K562 (cell line): ENCODE data around the gene SLC4A1. TPM values are rescaled to one million over a fixed set of nuclear protein-coding genes. Genes with fewer than 3 reads are reported as not detected.

Experiments used
- BRCA1 ChIP-seq, 2 experiments: fragments of 450-650 bp in 1 of 2; sonication (generic) in 1 of 2; formaldehyde crosslinking in 1 of 2; IDR thresholded peaks; 2 replicates each; pipeline versions ENCODE4 v1.5.0 to v1.6.1; 2017 to 2020; ENCODE audit warnings: mild to moderate bottlenecking in 1 of 2, missing genetic modification reagents in 1 of 2
- HDAC1 ChIP-seq, 2 experiments: fragments of 450-650 bp; IDR thresholded peaks; 2 replicates each; pipeline ENCODE4 v1.6.1; 2016 to 2017; ENCODE audit warnings: inconsistent platforms in 1 of 2, mild to moderate bottlenecking in 1 of 2, moderate library complexity in 1 of 2
- KAT8 ChIP-seq: fragments of 450-650 bp; IDR thresholded peaks from 2 replicates; pipeline ENCODE4 v1.6.1; 2016; ENCODE audit warnings: low read depth, mild to moderate bottlenecking
- KDM5B ChIP-seq: fragments of 200-600 bp; sonication (generic); IDR thresholded peaks from 2 replicates; pipeline ENCODE4 v1.6.1; 2012; ENCODE audit warnings: low read depth, mild to moderate bottlenecking, moderate library complexity, low read length, control low read depth, inconsistent platforms; ENCODE audit not compliant: insufficient replicate concordance
- POLR3A ChIP-seq: IDR thresholded peaks from 2 replicates; pipeline ENCODE4 v1.6.1; 2011; ENCODE audit warnings: borderline replicate concordance, mild to moderate bottlenecking, moderate library complexity; ENCODE audit not compliant: insufficient read length, insufficient read depth; ENCODE audit errors: extremely low read depth
- SIX5 ChIP-seq, 2 experiments: IDR thresholded peaks; 2 replicates each; pipeline ENCODE4 v1.6.1; 2011; ENCODE audit warnings: low read length in 2 of 2, borderline replicate concordance in 1 of 2, low read depth in 1 of 2, mild to moderate bottlenecking in 1 of 2, moderate library complexity in 1 of 2; ENCODE audit not compliant: insufficient read depth in 1 of 2
- SMC3 ChIP-seq: conservative IDR thresholded peaks from 2 replicates; pipeline ENCODE4 v1.6.1; 2011; ENCODE audit warnings: low read depth, low read length, improper control_type of control experiment; ENCODE audit not compliant: insufficient read depth
- XRCC3 ChIP-seq: fragments of 450-650 bp; IDR thresholded peaks from 2 replicates; pipeline ENCODE4 v1.6.1; 2017; ENCODE audit warnings: mild to moderate bottlenecking, moderate library complexity
- ZFP1 ChIP-seq: fragments of 450-650 bp; formaldehyde crosslinking; IDR thresholded peaks from 2 replicates; pipeline ENCODE4 v1.4.0; 2020; ENCODE audit warnings: mild to moderate bottlenecking, mixed read lengths
- ZFP30 ChIP-seq: fragments of 250-450 bp; sonication (Bioruptor Pico); IDR thresholded peaks from 2 replicates; pipeline ENCODE4 v1.8.0; 2022; ENCODE audit warnings: moderate library complexity, mild to moderate bottlenecking, inconsistent platforms, borderline replicate concordance
- ZNF436 ChIP-seq: fragments of 250-450, 450-650 bp; sonication (Bioruptor Pico); formaldehyde crosslinking; IDR thresholded peaks from 2 replicates; pipeline ENCODE4 v1.7.0; 2020; ENCODE audit warnings: mild to moderate bottlenecking
- polyA plus RNA-seq, 8 experiments: library from polyadenylated mRNA; depleted of rRNA in 4 of 8; stranded (reverse) in 5 of 8; unstranded in 3 of 8; fragments of >200 nt; fragmentation: Nextera tagmentation in 2 of 8; fragmentation: Illumina TruSeq in 1 of 8; extraction: Ambion mirVana in 2 of 8; extraction: Trizol in 1 of 8; gene quantifications; 2 replicates each; pipeline versions ENCODE4 v1.2.1 to v1.2.3, GENCODE V29; 2011 to 2014; ENCODE audit warnings: inconsistent platforms in 1 of 8, missing spikeins in 1 of 8
- total RNA-seq, 7 experiments: library from RNA; depleted of rRNA in 6 of 7; stranded (reverse); fragments of >200 nt in 6 of 7; fragmentation: Illumina TruSeq in 2 of 7; extraction: Trizol in 2 of 7; gene quantifications; 2 replicates each; pipeline versions ENCODE4 v1.2.1 to v1.2.3, GENCODE V29; 2011 to 2021; ENCODE audit warnings: low replicate concordance in 1 of 7
- TF ChIP-seq, protein P1 (sequence below), 2 experiments: fragments of 450-650 bp in 1 of 2; sonication (generic) in 1 of 2; formaldehyde crosslinking in 1 of 2; IDR thresholded peaks; 2 replicates each; pipeline versions ENCODE4 v1.7.1 to v1.9.0; 2016 to 2022; ENCODE audit warnings: inconsistent platforms in 1 of 2, mild to moderate bottlenecking in 1 of 2, missing genetic modification reagents in 1 of 2
- TF ChIP-seq, protein P2 (sequence below): sonication (generic); formaldehyde crosslinking; IDR thresholded peaks from 2 replicates; pipeline ENCODE4 v1.8.1; 2023; ENCODE audit warnings: mild to moderate bottlenecking, missing genetic modification reagents
- TF ChIP-seq, protein P3 (sequence below): fragments of 450-650 bp; IDR thresholded peaks from 2 replicates; pipeline ENCODE4 v1.6.1; 2017; ENCODE audit warnings: antibody characterized with exemption

SLC4A1 gene
- total and polyA plus RNA-seq, 9 of the 15 experiments (the other 6 are each of a cell fraction or from before 2014, with no cell fraction given) = 0.14 to 1.00 (median 0.53) TPM

DNA sequence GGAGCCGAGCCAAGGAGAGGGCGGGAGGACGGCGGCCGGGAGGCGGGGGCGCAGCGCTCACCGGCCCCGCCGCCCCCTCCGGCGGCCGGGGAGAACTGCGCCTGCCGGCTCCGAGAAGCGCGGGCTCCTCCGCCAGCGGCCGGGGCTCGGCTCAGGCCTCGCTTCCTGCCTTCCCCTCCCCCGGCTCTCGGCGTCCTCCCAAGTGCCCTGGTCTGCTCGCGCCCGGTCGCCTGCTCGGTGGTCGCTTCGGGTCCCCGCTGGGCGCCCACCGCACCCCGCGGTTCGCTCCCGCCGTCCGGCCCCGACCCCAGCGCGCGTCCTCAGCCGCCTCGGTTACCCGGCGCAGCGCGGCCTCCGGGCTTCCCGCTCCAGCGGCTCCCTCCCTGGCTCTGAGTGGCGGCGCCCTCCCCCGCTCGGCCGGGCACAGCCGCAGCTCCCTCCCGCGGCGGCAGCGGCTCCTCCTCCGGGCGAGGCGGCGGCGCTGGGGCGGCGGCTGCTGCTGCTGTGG, 48.8 kb downstream of the SLC4A1 start (continued):
- TF ChIP-seq, protein P1, sequence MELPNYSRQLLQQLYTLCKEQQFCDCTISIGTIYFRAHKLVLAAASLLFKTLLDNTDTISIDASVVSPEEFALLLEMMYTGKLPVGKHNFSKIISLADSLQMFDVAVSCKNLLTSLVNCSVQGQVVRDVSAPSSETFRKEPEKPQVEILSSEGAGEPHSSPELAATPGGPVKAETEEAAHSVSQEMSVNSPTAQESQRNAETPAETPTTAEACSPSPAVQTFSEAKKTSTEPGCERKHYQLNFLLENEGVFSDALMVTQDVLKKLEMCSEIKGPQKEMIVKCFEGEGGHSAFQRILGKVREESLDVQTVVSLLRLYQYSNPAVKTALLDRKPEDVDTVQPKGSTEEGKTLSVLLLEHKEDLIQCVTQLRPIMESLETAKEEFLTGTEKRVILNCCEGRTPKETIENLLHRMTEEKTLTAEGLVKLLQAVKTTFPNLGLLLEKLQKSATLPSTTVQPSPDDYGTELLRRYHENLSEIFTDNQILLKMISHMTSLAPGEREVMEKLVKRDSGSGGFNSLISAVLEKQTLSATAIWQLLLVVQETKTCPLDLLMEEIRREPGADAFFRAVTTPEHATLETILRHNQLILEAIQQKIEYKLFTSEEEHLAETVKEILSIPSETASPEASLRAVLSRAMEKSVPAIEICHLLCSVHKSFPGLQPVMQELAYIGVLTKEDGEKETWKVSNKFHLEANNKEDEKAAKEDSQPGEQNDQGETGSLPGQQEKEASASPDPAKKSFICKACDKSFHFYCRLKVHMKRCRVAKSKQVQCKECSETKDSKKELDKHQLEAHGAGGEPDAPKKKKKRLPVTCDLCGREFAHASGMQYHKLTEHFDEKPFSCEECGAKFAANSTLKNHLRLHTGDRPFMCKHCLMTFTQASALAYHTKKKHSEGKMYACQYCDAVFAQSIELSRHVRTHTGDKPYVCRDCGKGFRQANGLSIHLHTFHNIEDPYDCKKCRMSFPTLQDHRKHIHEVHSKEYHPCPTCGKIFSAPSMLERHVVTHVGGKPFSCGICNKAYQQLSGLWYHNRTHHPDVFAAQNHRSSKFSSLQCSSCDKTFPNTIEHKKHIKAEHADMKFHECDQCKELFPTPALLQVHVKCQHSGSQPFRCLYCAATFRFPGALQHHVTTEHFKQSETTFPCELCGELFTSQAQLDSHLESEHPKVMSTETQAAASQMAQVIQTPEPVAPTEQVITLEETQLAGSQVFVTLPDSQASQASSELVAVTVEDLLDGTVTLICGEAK (IDR thresholded peaks at IDR 0.05) = no peak
- TF ChIP-seq, protein P1 (CRISPR knock-in tag; IDR thresholded peaks at IDR 0.05) = no peak
- TF ChIP-seq KDM5B (peak; percentile 66), ZNF436 (CRISPR knock-in tag) (no peak), KAT8 (no peak), SIX5 (IDR thresholded peaks at IDR 0.05; ENCODE audit: borderline replicate concordance in 1 of 2, insufficient read depth in 1 of 2, low read depth in 1 of 2, low read length in 2 of 2) (no peak), XRCC3 (no peak), ZFP1 (CRISPR knock-in tag) (no peak), BRCA1 (IDR thresholded peaks at IDR 0.05) (no peak), BRCA1 (CRISPR knock-in tag; IDR thresholded peaks at IDR 0.05) (peak; percentile 83; the same call in 1 of the 2 replicates), ZFP30 (CRISPR knock-in tag) (no peak), POLR3A (no peak), HDAC1 (IDR thresholded peaks at IDR 0.05) (no peak), SMC3 (no peak)
- TF ChIP-seq, protein P2, sequence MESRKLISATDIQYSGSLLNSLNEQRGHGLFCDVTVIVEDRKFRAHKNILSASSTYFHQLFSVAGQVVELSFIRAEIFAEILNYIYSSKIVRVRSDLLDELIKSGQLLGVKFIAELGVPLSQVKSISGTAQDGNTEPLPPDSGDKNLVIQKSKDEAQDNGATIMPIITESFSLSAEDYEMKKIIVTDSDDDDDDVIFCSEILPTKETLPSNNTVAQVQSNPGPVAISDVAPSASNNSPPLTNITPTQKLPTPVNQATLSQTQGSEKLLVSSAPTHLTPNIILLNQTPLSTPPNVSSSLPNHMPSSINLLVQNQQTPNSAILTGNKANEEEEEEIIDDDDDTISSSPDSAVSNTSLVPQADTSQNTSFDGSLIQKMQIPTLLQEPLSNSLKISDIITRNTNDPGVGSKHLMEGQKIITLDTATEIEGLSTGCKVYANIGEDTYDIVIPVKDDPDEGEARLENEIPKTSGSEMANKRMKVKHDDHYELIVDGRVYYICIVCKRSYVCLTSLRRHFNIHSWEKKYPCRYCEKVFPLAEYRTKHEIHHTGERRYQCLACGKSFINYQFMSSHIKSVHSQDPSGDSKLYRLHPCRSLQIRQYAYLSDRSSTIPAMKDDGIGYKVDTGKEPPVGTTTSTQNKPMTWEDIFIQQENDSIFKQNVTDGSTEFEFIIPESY (CRISPR knock-in tag) = no peak
- TF ChIP-seq, protein P3, sequence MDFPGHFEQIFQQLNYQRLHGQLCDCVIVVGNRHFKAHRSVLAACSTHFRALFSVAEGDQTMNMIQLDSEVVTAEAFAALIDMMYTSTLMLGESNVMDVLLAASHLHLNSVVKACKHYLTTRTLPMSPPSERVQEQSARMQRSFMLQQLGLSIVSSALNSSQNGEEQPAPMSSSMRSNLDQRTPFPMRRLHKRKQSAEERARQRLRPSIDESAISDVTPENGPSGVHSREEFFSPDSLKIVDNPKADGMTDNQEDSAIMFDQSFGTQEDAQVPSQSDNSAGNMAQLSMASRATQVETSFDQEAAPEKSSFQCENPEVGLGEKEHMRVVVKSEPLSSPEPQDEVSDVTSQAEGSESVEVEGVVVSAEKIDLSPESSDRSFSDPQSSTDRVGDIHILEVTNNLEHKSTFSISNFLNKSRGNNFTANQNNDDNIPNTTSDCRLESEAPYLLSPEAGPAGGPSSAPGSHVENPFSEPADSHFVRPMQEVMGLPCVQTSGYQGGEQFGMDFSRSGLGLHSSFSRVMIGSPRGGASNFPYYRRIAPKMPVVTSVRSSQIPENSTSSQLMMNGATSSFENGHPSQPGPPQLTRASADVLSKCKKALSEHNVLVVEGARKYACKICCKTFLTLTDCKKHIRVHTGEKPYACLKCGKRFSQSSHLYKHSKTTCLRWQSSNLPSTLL = no peak
